Muscle layer of colon (tissue), 2 donors: Measurements from ENCODE around the gene DCC.

Source experiments
- H3K27ac ChIP-seq: one replicate; pipeline ENCODE4 v1.7.0; 2013; ENCODE audit warnings: low read depth, mild to moderate bottlenecking, low read length, moderate library complexity
- H3K27me3 ChIP-seq, 2 donors: one replicate each; pipeline ENCODE4 v1.7.0; 2013; ENCODE audit warnings: low read length in 2 of 2, mild to moderate bottlenecking in 2 of 2; ENCODE audit not compliant: insufficient read depth in 2 of 2, control insufficient read depth in 1 of 2
- H3K36me3 ChIP-seq: one replicate; pipeline ENCODE4 v1.7.0; 2013; ENCODE audit warnings: mild to moderate bottlenecking, low read length; ENCODE audit not compliant: insufficient read depth
- H3K4me1 ChIP-seq: one replicate; pipeline ENCODE4 v1.7.0; 2013; ENCODE audit warnings: mild to moderate bottlenecking, low read length; ENCODE audit not compliant: insufficient read depth
- H3K4me3 ChIP-seq, 2 donors: one replicate each; pipeline ENCODE4 v1.7.0; 2013; ENCODE audit warnings: low read length in 2 of 2, low read depth in 1 of 2, mild to moderate bottlenecking in 1 of 2, moderate library complexity in 1 of 2
- H3K9ac ChIP-seq: one replicate; pipeline ENCODE4 v1.7.0; 2013; ENCODE audit warnings: low read length
- H3K9me3 ChIP-seq: one replicate; pipeline ENCODE4 v1.7.0; 2013; ENCODE audit warnings: mild to moderate bottlenecking, low read length
- donor health status: abdominal sarcoma.
- donor health status: Adenocarcinoma of cecum.

Gene DCC

GRCh38 chr18:53114441-53114840, 774.4 kb downstream of the DCC start:
- Histone ChIP-seq H3K27ac (no peak overlapping the region), H3K9me3 (no peaks in the 10 kb centered on the region), H3K9ac (no peak overlapping the region), H3K4me3 (no peak overlapping the region), H3K27me3 (no peaks in the 10 kb centered on the region), H3K36me3 (no peaks in the 10 kb centered on the region), H3K4me1 (no peaks in the 10 kb centered on the region)

GRCh38 chr18:53115876-53116585, 776.0 kb downstream of the DCC start:
- no peak overlapping the region for H3K9ac ChIP-seq
- H3K36me3 ChIP-seq, result no peaks in the 10 kb centered on the region
- no peaks in the 10 kb centered on the region for H3K27me3 ChIP-seq
- H3K9me3 ChIP-seq, result no peaks in the 10 kb centered on the region
- H3K4me1 ChIP-seq, result no peaks in the 10 kb centered on the region
- H3K4me3 ChIP-seq, result no peak overlapping the region
- no peak overlapping the region for H3K27ac ChIP-seq

- Histone ChIP-seq H3K27ac (no peak overlapping the region), H3K9me3 (no peaks in the 10 kb centered on the region), H3K4me1 (no peaks in the 10 kb centered on the region), H3K27me3 (no peaks in the 10 kb centered on the region), H3K4me3 (no peak overlapping the region), H3K9ac (no peak overlapping the region), H3K36me3 (no peaks in the 10 kb centered on the region)
These were observed 777.9 kb downstream of the DCC start for GRCh38 chr18:53117851-53118250.

GRCh38 chr18:53126210-53126609, 786.2 kb downstream of the DCC start:
- Histone ChIP-seq H3K4me3 (no peak overlapping the region), H3K4me1 (no peaks in the 10 kb centered on the region), H3K36me3 (no peaks in the 10 kb centered on the region), H3K27me3 (no peaks in the 10 kb centered on the region), H3K9me3 (no peaks in the 10 kb centered on the region), H3K27ac (no peak overlapping the region), H3K9ac (no peak overlapping the region)

GRCh38 chr18:53131001-53131400, 791.0 kb downstream of the DCC start:
- Histone ChIP-seq H3K9ac (no peak overlapping the region), H3K9me3 (no peaks in the 10 kb centered on the region), H3K36me3 (no peaks in the 10 kb centered on the region), H3K4me3 (no peak overlapping the region), H3K27ac (no peak overlapping the region), H3K4me1 (no peaks in the 10 kb centered on the region), H3K27me3 (no peaks in the 10 kb centered on the region)

GRCh38 chr18:53134711-53135110, 794.7 kb downstream of the DCC start:
- H3K9ac ChIP-seq, result no peak overlapping the region
- no peaks in the 10 kb centered on the region for H3K4me1 ChIP-seq
- H3K36me3 ChIP-seq, result no peaks in the 10 kb centered on the region
- no peak overlapping the region for H3K27ac ChIP-seq
- no peak overlapping the region for H3K4me3 ChIP-seq
- H3K27me3 ChIP-seq, result no peaks in the 10 kb centered on the region
- H3K9me3 ChIP-seq, result no peaks in the 10 kb centered on the region

GRCh38 chr18:53135654-53136053, 795.7 kb downstream of the DCC start:
- H3K27me3 ChIP-seq, result no peaks in the 10 kb centered on the region
- no peak overlapping the region for H3K4me3 ChIP-seq
- H3K36me3 ChIP-seq, result no peaks in the 10 kb centered on the region
- H3K27ac ChIP-seq, result no peak overlapping the region
- no peak overlapping the region for H3K9ac ChIP-seq
- H3K4me1 ChIP-seq, result no peaks in the 10 kb centered on the region
- H3K9me3 ChIP-seq, result no peaks in the 10 kb centered on the region

- H3K9ac ChIP-seq, result no peak overlapping the region
- H3K4me3 ChIP-seq, result no peak overlapping the region
- no peaks in the 10 kb centered on the region for H3K27me3 ChIP-seq
- no peaks in the 10 kb centered on the region for H3K9me3 ChIP-seq
- no peak overlapping the region for H3K27ac ChIP-seq
- H3K36me3 ChIP-seq, result no peaks in the 10 kb centered on the region
- H3K4me1 ChIP-seq, result no peaks in the 10 kb centered on the region
These were observed 799.9 kb downstream of the DCC start for GRCh38 chr18:53139746-53140500.

- Histone ChIP-seq H3K27ac (no peak overlapping the region), H3K36me3 (no peaks in the 10 kb centered on the region), H3K27me3 (no peaks in the 10 kb centered on the region), H3K4me3 (no peak overlapping the region), H3K9me3 (no peaks in the 10 kb centered on the region), H3K4me1 (no peaks in the 10 kb centered on the region), H3K9ac (no peak overlapping the region)
These were observed 802.0 kb downstream of the DCC start for GRCh38 chr18:53142005-53142404.

GRCh38 chr18:53147472-53147871, 807.5 kb downstream of the DCC start:
- Histone ChIP-seq H3K9ac (no peak overlapping the region), H3K4me1 (no peaks in the 10 kb centered on the region), H3K9me3 (no peaks in the 10 kb centered on the region), H3K4me3 (no peak overlapping the region), H3K36me3 (no peaks in the 10 kb centered on the region), H3K27me3 (no peaks in the 10 kb centered on the region), H3K27ac (no peak overlapping the region)

- Histone ChIP-seq H3K4me1 (no peaks in the 10 kb centered on the region), H3K27ac (no peak overlapping the region), H3K36me3 (no peaks in the 10 kb centered on the region), H3K9me3 (no peaks in the 10 kb centered on the region), H3K27me3 (no peaks in the 10 kb centered on the region), H3K9ac (no peak overlapping the region), H3K4me3 (no peak overlapping the region)
These were observed 808.1 kb downstream of the DCC start for GRCh38 chr18:53148123-53148522.

- Histone ChIP-seq H3K27me3 (no peaks in the 10 kb centered on the region), H3K4me3 (no peak overlapping the region), H3K4me1 (no peaks in the 10 kb centered on the region), H3K36me3 (no peaks in the 10 kb centered on the region), H3K9ac (no peak overlapping the region), H3K27ac (no peak overlapping the region), H3K9me3 (no peaks in the 10 kb centered on the region)
These were observed 812.5 kb downstream of the DCC start for GRCh38 chr18:53152476-53152875.
